IMR-90 (cell line): ENCODE data around the gene GPRIN2. TPM values are rescaled to one million over a fixed set of nuclear protein-coding genes. Genes with fewer than 3 reads are reported as not detected.
"Not testable (repeated sequence)": the region's sequence is repeated elsewhere in the genome, so short reads cannot be mapped to it uniquely, and the experiment has no call there.

Source experiments
- ATAC-seq: fragments of 200-7000 bp; cut with Tn5 transposase; 2 replicates; pipeline ENCODE4 v1.9.1; 2020; ENCODE audit warnings: low read depth, mild to moderate bottlenecking, moderate library complexity
- BruUV-seq: library from RNA; stranded (reverse); fragments of 400-500 nt; replicated peaks from 2 replicates; lab custom pipeline; 2021; lab: Mats Ljungman, UMichigan
- CTCF ChIA-PET: fragments of 300-600 bp; formaldehyde crosslinking; extraction: SDS; loops from one replicate; lab custom pipeline; 2021; ENCODE audit warnings: antibody characterized with exemption; lab: Yijun Ruan, JAX
- POLR2A ChIA-PET: fragments of 300-600 bp; sonication (Branson Sonifier 250); formaldehyde crosslinking; loops from one replicate; lab custom pipeline; 2022; ENCODE audit warnings: antibody characterized with exemption; ENCODE audit not compliant: unreplicated experiment; lab: Charles Lee
- DNase-seq: peaks from one replicate; pipeline ENCODE4 v3.0.0; 2013
- H2AFZ ChIP-seq: replicated peaks from 2 replicates; pipeline ENCODE3; 2013; ENCODE audit warnings: low read length, mild to moderate bottlenecking; ENCODE audit not compliant: poor library complexity
- H2AK5ac ChIP-seq: 2 replicates; pipeline ENCODE4 v1.6.1; 2013; ENCODE audit warnings: low read depth, low read length, inconsistent platforms
- H2AK9ac ChIP-seq: replicated peaks from 2 replicates; pipeline ENCODE3; 2013; ENCODE audit warnings: mild to moderate bottlenecking, low read depth, low read length, moderate library complexity; ENCODE audit not compliant: poor library complexity
- H2BK120ac ChIP-seq: 2 replicates; pipeline ENCODE4 v1.6.1; 2013; ENCODE audit warnings: low read depth, low read length, inconsistent platforms
- H2BK15ac ChIP-seq: 3 replicates; pipeline ENCODE4 v1.6.1; 2013; ENCODE audit warnings: low read depth, low read length, inconsistent platforms
- H2BK20ac ChIP-seq: 2 replicates; pipeline ENCODE4 v1.6.1; 2013; ENCODE audit warnings: low read depth, mild to moderate bottlenecking, inconsistent platforms, low read length, moderate library complexity
- H2BK5ac ChIP-seq: 2 replicates; pipeline ENCODE4 v1.6.1; 2013; ENCODE audit warnings: mild to moderate bottlenecking, low read depth, low read length, inconsistent platforms; ENCODE audit not compliant: poor library complexity, severe bottlenecking
- H3K14ac ChIP-seq: replicated peaks from 2 replicates; pipeline ENCODE4 v1.6.1; 2013; ENCODE audit warnings: low read depth, low read length, inconsistent platforms
- H3K18ac ChIP-seq: 2 replicates; pipeline ENCODE4 v1.6.1; 2013; ENCODE audit warnings: low read depth, low read length, control low read depth
- H3K23ac ChIP-seq: 2 replicates; pipeline ENCODE4 v1.6.1; 2013; ENCODE audit warnings: low read depth, low read length, inconsistent platforms
- H3K27ac ChIP-seq: 2 replicates; pipeline ENCODE4 v1.5.1; 2013; ENCODE audit warnings: mild to moderate bottlenecking, control low read depth, low read length; ENCODE audit not compliant: insufficient read depth
- H3K27me3 ChIP-seq: 2 replicates; pipeline ENCODE4 v1.6.1; 2013; ENCODE audit warnings: low read length; ENCODE audit not compliant: control insufficient read depth, insufficient read depth
- H3K36me3 ChIP-seq: 2 replicates; pipeline ENCODE4 v1.6.1; 2013; ENCODE audit warnings: low read length, mixed read lengths; ENCODE audit not compliant: control insufficient read depth, insufficient read depth
- H3K4ac ChIP-seq: 2 replicates; pipeline ENCODE4 v1.6.1; 2013; ENCODE audit warnings: low read depth, low read length, inconsistent platforms
- H3K4me1 ChIP-seq: 2 replicates; pipeline ENCODE4 v1.6.1; 2013; ENCODE audit warnings: low read length, mixed read lengths; ENCODE audit not compliant: control insufficient read depth, insufficient read depth
- H3K4me2 ChIP-seq: 2 replicates; pipeline ENCODE4 v1.6.1; 2013; ENCODE audit warnings: low read depth, mild to moderate bottlenecking, control low read depth, low read length, moderate library complexity
- H3K4me3 ChIP-seq: 2 replicates; pipeline ENCODE4 v1.5.1; 2013; ENCODE audit warnings: low read depth, mild to moderate bottlenecking, control low read depth, low read length, moderate library complexity; ENCODE audit not compliant: insufficient read depth
- H3K56ac ChIP-seq: 2 replicates; pipeline ENCODE4 v1.6.1; 2013; ENCODE audit warnings: low read length, inconsistent platforms; ENCODE audit not compliant: insufficient read depth; ENCODE audit errors: extremely low read depth
- H3K79me1 ChIP-seq, 2 experiments: 2 replicates each; pipeline ENCODE4 v1.6.1; 2013; ENCODE audit warnings: low read length in 2 of 2, inconsistent platforms in 1 of 2, low read depth in 1 of 2
- H3K9ac ChIP-seq: 2 replicates; pipeline ENCODE4 v1.6.1; 2013; ENCODE audit warnings: low read depth, low read length, control low read depth
- H3K9me1 ChIP-seq: 2 replicates; pipeline ENCODE4 v1.6.1; 2013; ENCODE audit warnings: low read length, inconsistent platforms; ENCODE audit not compliant: insufficient read depth
- H3K9me3 ChIP-seq: 2 replicates; pipeline ENCODE4 v1.6.1; 2013; ENCODE audit warnings: low read length; ENCODE audit not compliant: control insufficient read depth, insufficient read depth
- H4K20me1 ChIP-seq: 2 replicates; pipeline ENCODE4 v1.6.1; 2013; ENCODE audit warnings: low read length, inconsistent platforms; ENCODE audit not compliant: insufficient read depth
- H4K5ac ChIP-seq: 2 replicates; pipeline ENCODE4 v1.6.1; 2013; ENCODE audit warnings: mild to moderate bottlenecking, low read depth, low read length, control low read depth
- H4K8ac ChIP-seq, 2 experiments: 2 replicates each; pipeline ENCODE4 v1.6.1; 2013; ENCODE audit warnings: low read depth in 2 of 2, low read length in 2 of 2, control low read depth in 1 of 2, inconsistent platforms in 1 of 2
- H4K91ac ChIP-seq: 2 replicates; pipeline ENCODE4 v1.6.1; 2013; ENCODE audit warnings: low read depth, low read length, inconsistent platforms; ENCODE audit not compliant: insufficient read depth
- WGBS, 2 experiments: methylation state at CpG; one replicate each; pipeline versions ENCODE4 v1.1.5 to v1.1.7; 2013; ENCODE audit warnings: missing lambda C conversion rate in 2 of 2; ENCODE audit not compliant: insufficient read length in 1 of 2; ENCODE audit errors: extremely low coverage in 2 of 2; 5-methylcytosine and 5-hydroxymethylcytosine counted together
- dilution Hi-C: fragments of 300-500 bp; cut with HindIII; formaldehyde crosslinking; loops from one replicate; pipeline ENCODE4 v1.14.3; 2018; ENCODE audit warnings: low sequenced_read_pairs; ENCODE audit not compliant: unreplicated experiment
- in situ Hi-C: fragments of 300-500 bp; cut with MboI; formaldehyde crosslinking; loops from 3 replicates; pipeline ENCODE4 v1.14.3; 2019; ENCODE audit warnings: low sequenced_read_pairs, inconsistent platforms, mixed read lengths
- intact Hi-C: fragments of 100-400 bp; cut with micrococcal nuclease; formaldehyde crosslinking; loops from 2 replicates; pipeline ENCODE4 v1.10.0; 2022
- polyA plus RNA-seq, 3 experiments: library from polyadenylated mRNA; depleted of rRNA; stranded (reverse); fragments of >200 nt; gene quantifications; 2 replicates each; pipeline ENCODE4 v1.2.3, GENCODE V29; 2012; ENCODE audit warnings: low replicate concordance in 1 of 3
- total RNA-seq: library from RNA; depleted of rRNA; stranded (reverse); fragments of >200 nt; gene quantifications from 2 replicates; pipeline ENCODE4 v1.2.3, GENCODE V29; 2012

Gene GPRIN2
- total and polyA plus RNA-seq, 2 of the 4 experiments (the other 2 are of a cell fraction), result under 0.01 TPM; not detected in 1

- H3K56ac ChIP-seq, H3K27ac ChIP-seq, H3K4ac ChIP-seq, H4K20me1 ChIP-seq, POLR2A ChIA-PET, H3K9ac ChIP-seq, H3K27me3 ChIP-seq, H2BK120ac ChIP-seq, H3K4me1 ChIP-seq, H3K14ac ChIP-seq, DNase-seq, in situ Hi-C loops, H3K9me3 ChIP-seq, H3K18ac ChIP-seq, CTCF ChIA-PET, H3K4me3 ChIP-seq, H2BK20ac ChIP-seq, H4K5ac ChIP-seq, H2BK15ac ChIP-seq, H3K36me3 ChIP-seq, H3K23ac ChIP-seq, H3K9me1 ChIP-seq, H2AK5ac ChIP-seq, dilution Hi-C loops, H3K4me2 ChIP-seq, H4K8ac ChIP-seq, intact Hi-C loops, H2AFZ ChIP-seq, H2BK5ac ChIP-seq, H2AK9ac ChIP-seq, H4K91ac ChIP-seq, ATAC-seq, BruUV-seq, H3K79me1 ChIP-seq: not testable (repeated sequence)
- WGBS, 2 experiments, result no CpG with 5 or more reads among the region's 11 CpGs
Observed at GRCh38 chr10:46584196-46584595, 27.7 kb upstream of the GPRIN2 start.

- H4K20me1 ChIP-seq, H3K4me2 ChIP-seq, H3K36me3 ChIP-seq, H2BK15ac ChIP-seq, H3K18ac ChIP-seq, H3K56ac ChIP-seq, H3K27me3 ChIP-seq, H3K4me1 ChIP-seq, H2AK9ac ChIP-seq, H3K9me3 ChIP-seq, H4K5ac ChIP-seq, H3K14ac ChIP-seq, H3K79me1 ChIP-seq, CTCF ChIA-PET, H3K9ac ChIP-seq, H3K27ac ChIP-seq, H2BK120ac ChIP-seq, H3K4ac ChIP-seq, H2AFZ ChIP-seq, ATAC-seq, H2BK5ac ChIP-seq, H4K8ac ChIP-seq, DNase-seq, H2BK20ac ChIP-seq, dilution Hi-C loops, intact Hi-C loops, POLR2A ChIA-PET, in situ Hi-C loops, H3K23ac ChIP-seq, H2AK5ac ChIP-seq, H3K4me3 ChIP-seq, H3K9me1 ChIP-seq, BruUV-seq, H4K91ac ChIP-seq: not testable (repeated sequence)
- no CpG with 5 or more reads among the region's 11 CpGs for WGBS, 2 experiments
Observed at GRCh38 chr10:46582568-46582967, 26.1 kb upstream of the GPRIN2 start.
